ENCODE results near the gene C16orf95. TPM values are rescaled to one million over a fixed set of nuclear protein-coding genes. Genes with fewer than 3 reads are reported as not detected.

C16orf95 gene
- total and polyA plus RNA-seq, 2 experiments from 2014 or later, result 8.5 to 8.6 TPM

DNA sequence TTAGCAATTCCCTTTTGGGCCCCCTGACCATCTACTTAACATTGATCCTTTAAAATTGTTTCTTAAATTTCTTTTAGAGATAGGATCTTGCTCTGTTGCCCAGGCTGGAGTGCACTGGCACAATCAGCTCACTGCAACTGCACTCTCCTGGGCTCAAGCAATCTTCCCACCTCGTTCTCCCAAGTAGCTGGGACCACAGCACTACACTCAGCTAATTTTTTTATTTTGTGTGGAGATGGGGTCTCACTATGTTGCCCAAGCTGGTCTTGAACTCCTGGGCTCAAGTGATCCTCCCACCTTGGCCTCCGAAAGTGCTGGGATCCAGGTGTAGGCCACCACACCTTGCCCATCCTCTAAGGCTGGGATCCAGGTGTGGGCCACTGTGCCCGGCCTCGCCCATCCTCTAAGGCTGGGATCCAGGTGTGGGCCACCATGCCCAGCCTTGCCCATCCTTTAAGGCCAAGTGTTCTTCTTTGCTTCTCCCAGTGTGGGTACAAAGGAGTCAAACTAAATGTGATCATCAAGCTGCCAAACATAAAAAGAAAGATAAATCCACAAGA lies 13.2 kb downstream of the C16orf95 start:
- H3K27ac ChIP-seq, result no peak overlapping the region
- DNase-seq (ENCODE audit: low read depth in 1 of 2, low spot score in 1 of 2), result no peak
- no peak for TF ChIP-seq CTCF (IDR thresholded peaks at IDR 0.05; ENCODE audit: low read depth, low read length)
- H3K9me3 ChIP-seq (ENCODE audit: low read depth), result no peaks in the 10 kb centered on the region
- no peak overlapping the region for H3K4me3 ChIP-seq
- H3K36me3 ChIP-seq, result no peaks in the 10 kb centered on the region
- H3K4me1 ChIP-seq (ENCODE audit: low read depth), result peaks cover 7% of the 10 kb centered on the region
- no peaks in the 10 kb centered on the region for H3K27me3 ChIP-seq

- TF ChIP-seq CTCF (IDR thresholded peaks at IDR 0.05; ENCODE audit: low read depth, low read length), result no peak
- Histone ChIP-seq H3K36me3 (no peaks in the 10 kb centered on the region), H3K9me3 (ENCODE audit: low read depth) (no peaks in the 10 kb centered on the region), H3K4me1 (ENCODE audit: low read depth) (peaks cover 7% of the 10 kb centered on the region), H3K27ac (no peak overlapping the region), H3K27me3 (no peaks in the 10 kb centered on the region), H3K4me3 (no peak overlapping the region)
- DNase-seq (ENCODE audit: low read depth in 1 of 2, low spot score in 1 of 2), result no peak
Observed at GRCh38 chr16:87303431-87303930, 13.7 kb downstream of the C16orf95 start.

DNA sequence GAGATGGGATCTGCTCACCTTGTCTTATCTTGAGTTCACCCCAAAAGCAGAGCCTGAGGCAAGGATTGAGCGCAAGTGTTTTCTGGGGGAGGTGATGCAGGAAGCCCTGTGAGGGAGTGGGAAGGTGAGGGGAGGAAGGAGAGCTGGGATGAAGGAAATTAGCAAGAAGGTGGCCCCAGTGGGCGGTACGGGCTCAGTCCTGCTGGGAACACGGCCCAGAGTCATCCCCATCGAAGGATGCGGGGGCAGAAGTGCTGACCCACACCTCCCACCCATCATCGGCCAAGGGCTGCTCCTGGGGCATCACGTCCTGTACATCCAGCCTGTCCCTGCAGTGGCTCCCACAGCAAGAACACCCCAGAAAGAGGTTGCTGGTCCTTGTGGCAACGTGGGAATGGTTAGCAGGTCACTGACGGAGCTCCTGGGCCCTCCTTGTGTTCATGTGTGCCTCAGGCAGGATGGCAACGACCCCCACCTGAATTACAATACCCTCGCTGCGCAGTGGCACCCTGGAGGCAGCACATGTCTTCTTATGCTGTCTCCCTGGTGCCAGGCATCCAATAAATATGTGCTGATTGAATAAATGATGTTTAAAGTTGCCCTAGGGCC lies 18.2 kb downstream of the C16orf95 start:
- H3K9me3 ChIP-seq (ENCODE audit: low read depth), result no peaks in the 10 kb centered on the region
- DNase-seq (ENCODE audit: low read depth in 1 of 2, low spot score in 1 of 2), result no peak
- TF ChIP-seq CTCF (IDR thresholded peaks at IDR 0.05; ENCODE audit: low read depth, low read length), result no peak
- no peak overlapping the region for H3K27ac ChIP-seq
- no peaks in the 10 kb centered on the region for H3K27me3 ChIP-seq
- peaks cover 7% of the 10 kb centered on the region for H3K4me1 ChIP-seq (ENCODE audit: low read depth)
- H3K4me3 ChIP-seq, result no peak overlapping the region
- no peaks in the 10 kb centered on the region for H3K36me3 ChIP-seq

- Histone ChIP-seq H3K36me3 (no peaks in the 10 kb centered on the region), H3K27me3 (no peaks in the 10 kb centered on the region), H3K4me1 (ENCODE audit: low read depth) (no peaks in the 10 kb centered on the region), H3K4me3 (no peak overlapping the region), H3K27ac (no peak overlapping the region), H3K9me3 (ENCODE audit: low read depth) (no peaks in the 10 kb centered on the region)
- TF ChIP-seq CTCF (IDR thresholded peaks at IDR 0.05; ENCODE audit: low read depth, low read length), result peak; percentile 72
- DNase-seq (ENCODE audit: low read depth in 1 of 2, low spot score in 1 of 2), result peak; percentile 26 to 80
Observed at GRCh38 chr16:87297918-87298631, 19.1 kb downstream of the C16orf95 start.

- Histone ChIP-seq H3K27ac (no peak overlapping the region), H3K4me3 (no peak overlapping the region), H3K9me3 (ENCODE audit: low read depth) (no peaks in the 10 kb centered on the region), H3K36me3 (no peaks in the 10 kb centered on the region), H3K4me1 (ENCODE audit: low read depth) (no peaks in the 10 kb centered on the region), H3K27me3 (no peaks in the 10 kb centered on the region)
- no peak for DNase-seq (ENCODE audit: low read depth in 1 of 2, low spot score in 1 of 2)
- no peak for TF ChIP-seq CTCF (IDR thresholded peaks at IDR 0.05; ENCODE audit: low read depth, low read length)
Observed at GRCh38 chr16:87297407-87297806, 19.8 kb downstream of the C16orf95 start.

All from cardiac muscle cell (in vitro differentiated cells and primary cell).